Adrenal gland (tissue), 5 donors: Measurements from ENCODE around the gene KIF1C.

Source experiments
- POLR2A ChIP-seq, 2 donors: fragments of 450-650 bp; IDR thresholded peaks; one replicate each; pipeline ENCODE4 v1.6.1; 2017; ENCODE audit warnings: antibody characterized with exemption in 2 of 2, mild to moderate bottlenecking in 2 of 2, moderate library complexity in 1 of 2
- TF ChIP-seq, protein P1 (sequence below), 6 experiments: fragments of 450-650 bp in 4 of 6; fragments of 200-600 bp in 2 of 6; sonication (generic) in 1 of 6; IDR thresholded peaks; 1 replicate in 5 of 6; 2 replicates in 1 of 6; pipeline versions ENCODE4 v1.5.1 to v1.8.0; 2016 to 2021; ENCODE audit warnings: antibody characterized with exemption in 6 of 6, mild to moderate bottlenecking in 2 of 6, moderate library complexity in 1 of 6
- donor health status: DM: no; HTN: no; CAD: no.

DNA sequence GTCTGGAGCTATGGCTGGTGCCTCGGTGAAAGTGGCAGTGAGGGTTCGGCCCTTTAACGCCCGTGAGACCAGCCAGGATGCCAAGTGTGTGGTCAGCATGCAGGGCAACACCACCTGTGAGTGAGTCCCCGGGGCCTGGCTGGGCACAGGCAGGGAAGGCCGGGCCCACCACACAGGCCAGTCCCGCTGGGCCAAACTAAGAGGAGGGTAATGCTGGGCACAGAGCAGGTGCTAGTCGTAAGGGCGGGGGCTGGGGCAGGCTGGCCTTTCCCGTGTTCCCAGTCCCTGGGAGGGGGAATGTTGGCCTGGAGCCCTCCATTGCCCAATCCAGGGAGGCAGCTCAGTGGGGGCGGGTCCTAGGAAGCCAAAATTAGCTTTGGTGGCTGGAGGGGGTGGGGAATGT is 2.5 kb downstream of the KIF1C start:
- TF ChIP-seq POLR2A (IDR thresholded peaks at IDR 0.05): no peak
- TF ChIP-seq, protein P1, sequence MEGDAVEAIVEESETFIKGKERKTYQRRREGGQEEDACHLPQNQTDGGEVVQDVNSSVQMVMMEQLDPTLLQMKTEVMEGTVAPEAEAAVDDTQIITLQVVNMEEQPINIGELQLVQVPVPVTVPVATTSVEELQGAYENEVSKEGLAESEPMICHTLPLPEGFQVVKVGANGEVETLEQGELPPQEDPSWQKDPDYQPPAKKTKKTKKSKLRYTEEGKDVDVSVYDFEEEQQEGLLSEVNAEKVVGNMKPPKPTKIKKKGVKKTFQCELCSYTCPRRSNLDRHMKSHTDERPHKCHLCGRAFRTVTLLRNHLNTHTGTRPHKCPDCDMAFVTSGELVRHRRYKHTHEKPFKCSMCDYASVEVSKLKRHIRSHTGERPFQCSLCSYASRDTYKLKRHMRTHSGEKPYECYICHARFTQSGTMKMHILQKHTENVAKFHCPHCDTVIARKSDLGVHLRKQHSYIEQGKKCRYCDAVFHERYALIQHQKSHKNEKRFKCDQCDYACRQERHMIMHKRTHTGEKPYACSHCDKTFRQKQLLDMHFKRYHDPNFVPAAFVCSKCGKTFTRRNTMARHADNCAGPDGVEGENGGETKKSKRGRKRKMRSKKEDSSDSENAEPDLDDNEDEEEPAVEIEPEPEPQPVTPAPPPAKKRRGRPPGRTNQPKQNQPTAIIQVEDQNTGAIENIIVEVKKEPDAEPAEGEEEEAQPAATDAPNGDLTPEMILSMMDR (IDR thresholded peaks at IDR 0.05): no peak
